ENCODE data around the gene SEMA5A.

The SEMA5A gene

GRCh38 chr5:9170026-9170425, 375.8 kb downstream of the SEMA5A start:
- peaks cover 45% of the 10 kb centered on the region for H3K36me3 Mint-ChIP-seq (ENCODE audit: low read depth)
- TF ChIP-seq CTCF (IDR thresholded peaks at IDR 0.05) = no peak
- H3K4me3 Mint-ChIP-seq = no peak overlapping the region
- peaks cover 4% of the 10 kb centered on the region for H3K9me3 Mint-ChIP-seq
- H3K27me3 Mint-ChIP-seq (ENCODE audit: low read depth, poor library complexity) = no peaks in the 10 kb centered on the region
- DNase-seq = no peak
- H3K4me1 Mint-ChIP-seq = peaks cover 7% of the 10 kb centered on the region
- no peak overlapping the region for H3K27ac Mint-ChIP-seq

GRCh38 chr5:9169557-9169902, 376.3 kb downstream of the SEMA5A start:
- Mint-ChIP-seq H3K4me3 (no peak overlapping the region), H3K36me3 (ENCODE audit: low read depth) (peaks cover 40% of the 10 kb centered on the region), H3K9me3 (peaks cover 4% of the 10 kb centered on the region), H3K27me3 (ENCODE audit: low read depth, poor library complexity) (no peaks in the 10 kb centered on the region), H3K4me1 (peaks cover 2% of the 10 kb centered on the region), H3K27ac (no peak overlapping the region)
- DNase-seq = no peak
- no peak for TF ChIP-seq CTCF (IDR thresholded peaks at IDR 0.05)

- Mint-ChIP-seq H3K9me3 (no peaks in the 10 kb centered on the region), H3K36me3 (ENCODE audit: low read depth) (peaks cover 34% of the 10 kb centered on the region), H3K4me3 (no peak overlapping the region), H3K27ac (no peak overlapping the region), H3K4me1 (no peaks in the 10 kb centered on the region), H3K27me3 (ENCODE audit: low read depth, poor library complexity) (no peaks in the 10 kb centered on the region)
- no peak for TF ChIP-seq CTCF (IDR thresholded peaks at IDR 0.05)
- no peak for DNase-seq
These were observed 376.9 kb downstream of the SEMA5A start for GRCh38 chr5:9168791-9169556.

GRCh38 chr5:9166202-9167112, 379.4 kb downstream of the SEMA5A start:
- DNase-seq = no peak
- Mint-ChIP-seq H3K27me3 (ENCODE audit: low read depth, poor library complexity) (no peaks in the 10 kb centered on the region), H3K4me3 (no peak overlapping the region), H3K9me3 (no peaks in the 10 kb centered on the region), H3K36me3 (ENCODE audit: low read depth) (peaks cover 12% of the 10 kb centered on the region), H3K27ac (peak overlapping the region; percentile 22), H3K4me1 (no peaks in the 10 kb centered on the region)
- TF ChIP-seq CTCF (IDR thresholded peaks at IDR 0.05) = no peak

GRCh38 chr5:9165546-9165945, 380.3 kb downstream of the SEMA5A start:
- H3K27me3 Mint-ChIP-seq (ENCODE audit: low read depth, poor library complexity) = no peaks in the 10 kb centered on the region
- DNase-seq = no peak
- TF ChIP-seq CTCF (IDR thresholded peaks at IDR 0.05) = no peak
- no peaks in the 10 kb centered on the region for H3K9me3 Mint-ChIP-seq
- H3K36me3 Mint-ChIP-seq (ENCODE audit: low read depth) = peaks cover 5% of the 10 kb centered on the region
- H3K4me1 Mint-ChIP-seq = no peaks in the 10 kb centered on the region
- H3K4me3 Mint-ChIP-seq = no peak overlapping the region
- no peak overlapping the region for H3K27ac Mint-ChIP-seq

All from nephron progenitor cell (in vitro differentiated cells).